Measurements from ENCODE around the gene CRNKL1. TPM values are rescaled to one million over a fixed set of nuclear protein-coding genes. Genes with fewer than 3 reads are reported as not detected.

CRNKL1 gene
- total RNA-seq, 1 donor from 2014 or later: 31.5 TPM

GRCh38 chr20:20036756-20037155, 15.5 kb downstream of the CRNKL1 start:
- TF ChIP-seq, protein P1, sequence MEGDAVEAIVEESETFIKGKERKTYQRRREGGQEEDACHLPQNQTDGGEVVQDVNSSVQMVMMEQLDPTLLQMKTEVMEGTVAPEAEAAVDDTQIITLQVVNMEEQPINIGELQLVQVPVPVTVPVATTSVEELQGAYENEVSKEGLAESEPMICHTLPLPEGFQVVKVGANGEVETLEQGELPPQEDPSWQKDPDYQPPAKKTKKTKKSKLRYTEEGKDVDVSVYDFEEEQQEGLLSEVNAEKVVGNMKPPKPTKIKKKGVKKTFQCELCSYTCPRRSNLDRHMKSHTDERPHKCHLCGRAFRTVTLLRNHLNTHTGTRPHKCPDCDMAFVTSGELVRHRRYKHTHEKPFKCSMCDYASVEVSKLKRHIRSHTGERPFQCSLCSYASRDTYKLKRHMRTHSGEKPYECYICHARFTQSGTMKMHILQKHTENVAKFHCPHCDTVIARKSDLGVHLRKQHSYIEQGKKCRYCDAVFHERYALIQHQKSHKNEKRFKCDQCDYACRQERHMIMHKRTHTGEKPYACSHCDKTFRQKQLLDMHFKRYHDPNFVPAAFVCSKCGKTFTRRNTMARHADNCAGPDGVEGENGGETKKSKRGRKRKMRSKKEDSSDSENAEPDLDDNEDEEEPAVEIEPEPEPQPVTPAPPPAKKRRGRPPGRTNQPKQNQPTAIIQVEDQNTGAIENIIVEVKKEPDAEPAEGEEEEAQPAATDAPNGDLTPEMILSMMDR (IDR thresholded peaks at IDR 0.05; ENCODE audit: unreplicated experiment): no peak
- Mint-ChIP-seq H3K27ac (no peak overlapping the region), H3K4me1 (ENCODE audit: low read depth) (peaks cover 5% of the 10 kb centered on the region), H3K4me3 (ENCODE audit: low read depth) (no peak overlapping the region), H3K36me3 (ENCODE audit: insufficient read depth) (peaks cover 30% of the 10 kb centered on the region), H3K27me3 (no peaks in the 10 kb centered on the region), H3K9me3 (ENCODE audit: low read depth) (no peaks in the 10 kb centered on the region)
- DNase-seq (ENCODE audit: low spot score, unreplicated experiment): no peak

GRCh38 chr20:20034486-20034885, 17.8 kb downstream of the CRNKL1 start:
- DNase-seq (ENCODE audit: low spot score, unreplicated experiment): no peak
- H3K36me3 Mint-ChIP-seq (ENCODE audit: insufficient read depth): peaks cover 25% of the 10 kb centered on the region
- H3K4me1 Mint-ChIP-seq (ENCODE audit: low read depth): peaks cover 5% of the 10 kb centered on the region
- TF ChIP-seq, protein P1 (IDR thresholded peaks at IDR 0.05; ENCODE audit: unreplicated experiment): no peak
- no peak overlapping the region for H3K4me3 Mint-ChIP-seq (ENCODE audit: low read depth)
- H3K27me3 Mint-ChIP-seq: no peaks in the 10 kb centered on the region
- H3K9me3 Mint-ChIP-seq (ENCODE audit: low read depth): no peaks in the 10 kb centered on the region
- H3K27ac Mint-ChIP-seq: no peak overlapping the region

DNA sequence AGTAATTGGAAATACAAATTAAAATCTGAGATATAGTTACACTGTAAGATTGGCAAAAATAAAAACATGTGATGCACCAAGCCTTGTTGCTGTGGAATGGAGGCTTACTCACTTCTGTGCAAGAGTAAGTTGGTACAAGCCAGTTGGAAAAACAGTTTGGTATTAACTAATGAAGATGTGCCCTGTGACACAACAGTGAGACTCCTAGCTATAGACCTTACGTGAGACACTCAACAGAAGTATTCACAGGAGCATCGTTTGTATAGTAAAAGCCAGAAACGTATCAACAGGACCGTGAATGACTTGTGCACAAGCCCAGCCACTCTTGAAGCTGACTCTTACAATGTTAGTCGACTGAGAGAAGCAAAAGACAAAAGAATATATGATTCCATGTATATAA, 20.5 kb downstream of the CRNKL1 start:
- Mint-ChIP-seq H3K27ac (no peak overlapping the region), H3K4me1 (ENCODE audit: low read depth) (no peaks in the 10 kb centered on the region), H3K9me3 (ENCODE audit: low read depth) (no peaks in the 10 kb centered on the region), H3K4me3 (ENCODE audit: low read depth) (no peak overlapping the region), H3K27me3 (no peaks in the 10 kb centered on the region), H3K36me3 (ENCODE audit: insufficient read depth) (peaks cover 17% of the 10 kb centered on the region)
- TF ChIP-seq, protein P1 (IDR thresholded peaks at IDR 0.05; ENCODE audit: unreplicated experiment): no peak
- no peak for DNase-seq (ENCODE audit: low spot score, unreplicated experiment)

GRCh38 chr20:20027284-20027683, 25.0 kb downstream of the CRNKL1 start:
- Mint-ChIP-seq H3K27me3 (no peaks in the 10 kb centered on the region), H3K27ac (peak overlapping the region; percentile 50), H3K9me3 (ENCODE audit: low read depth) (no peaks in the 10 kb centered on the region), H3K4me3 (ENCODE audit: low read depth) (no peak overlapping the region), H3K36me3 (ENCODE audit: insufficient read depth) (peaks cover 5% of the 10 kb centered on the region), H3K4me1 (ENCODE audit: low read depth) (no peaks in the 10 kb centered on the region)
- TF ChIP-seq, protein P1 (IDR thresholded peaks at IDR 0.05; ENCODE audit: unreplicated experiment): no peak
- no peak for DNase-seq (ENCODE audit: low spot score, unreplicated experiment)

- Mint-ChIP-seq H3K36me3 (ENCODE audit: insufficient read depth) (peaks cover 3% of the 10 kb centered on the region), H3K27ac (no peak overlapping the region), H3K4me3 (ENCODE audit: low read depth) (no peak overlapping the region), H3K4me1 (ENCODE audit: low read depth) (peaks cover 3% of the 10 kb centered on the region), H3K9me3 (ENCODE audit: low read depth) (no peaks in the 10 kb centered on the region), H3K27me3 (no peaks in the 10 kb centered on the region)
- DNase-seq (ENCODE audit: low spot score, unreplicated experiment): no peak
- TF ChIP-seq, protein P1 (IDR thresholded peaks at IDR 0.05; ENCODE audit: unreplicated experiment): no peak
Observed at GRCh38 chr20:20024942-20025341, 27.3 kb downstream of the CRNKL1 start.
